Measurements from ENCODE around the gene CHD9NB. TPM values are rescaled to one million over a fixed set of nuclear protein-coding genes. Genes with fewer than 3 reads are reported as not detected.

Gene CHD9NB
- total RNA-seq, 1 experiment from 2014 or later, result 0.40 TPM

GRCh38 chr16:53087101-53087500 lies 34.4 kb upstream of the CHD9NB start:
- CTCF ChIA-PET, result no interaction called here
- Histone ChIP-seq H3F3A (ENCODE audit: low read length, unreplicated experiment) (no peaks in the 10 kb centered on the region), H3K27ac (ENCODE audit: low read length) (no peak overlapping the region), H3K27me3 (ENCODE audit: low read length) (no peaks in the 10 kb centered on the region), H3K4me2 (ENCODE audit: low read length) (no peak overlapping the region), H3K4me3 (ENCODE audit: low read length) (no peak overlapping the region), H3K9ac (ENCODE audit: low read length) (no peak overlapping the region), H3K9me3 (ENCODE audit: low read length) (no peaks in the 10 kb centered on the region), H3K79me2 (ENCODE audit: low read length) (0 out of 2 replicates have a peak, but pooled peaks cover 3% of the 10 kb centered on the region), H3K36me3 (ENCODE audit: low read depth, low read length) (no peaks in the 10 kb centered on the region), H3K9me2 (replicated peaks; ENCODE audit: low read length) (no peaks in the 10 kb centered on the region), H4K20me1 (ENCODE audit: low read length) (no peaks in the 10 kb centered on the region), H2AFZ (ENCODE audit: low read length) (no peak overlapping the region), H3K4me1 (ENCODE audit: insufficient read depth, low read length) (no peaks in the 10 kb centered on the region)
- TF ChIP-seq EZH2phosphoT487 (IDR thresholded peaks at IDR 0.05; ENCODE audit: borderline replicate concordance, low read length), result no peak
- DNase-seq (no peak), ATAC-seq (no peak)
- POLR2A ChIA-PET (ENCODE audit: unreplicated experiment), result no interaction called here
- no TSS peak for BruUV-seq (replicated peaks)
- intact Hi-C loops (cut with micrococcal nuclease), result no loop called here

- no peaks in the 10 kb centered on the region for H3K27me3 ChIP-seq (ENCODE audit: low read length)
- intact Hi-C loops (cut with micrococcal nuclease), result no loop called here
- no peak overlapping the region for H3K9ac ChIP-seq (ENCODE audit: low read length)
- no peaks in the 10 kb centered on the region for H4K20me1 ChIP-seq (ENCODE audit: low read length)
- DNase-seq, result no peak
- ChIA-PET CTCF (interaction anchor here (0.6 kb wide), 1 partner anchor 1101 kb away, joined by 4 read pairs; no protein-coding TSS in a partner anchor), POLR2A (ENCODE audit: unreplicated experiment) (no interaction called here)
- H3F3A ChIP-seq (ENCODE audit: low read length, unreplicated experiment), result no peaks in the 10 kb centered on the region
- H3K79me2 ChIP-seq (ENCODE audit: low read length), result 0 out of 2 replicates have a peak, but pooled peaks cover 3% of the 10 kb centered on the region
- H3K9me2 ChIP-seq (replicated peaks; ENCODE audit: low read length), result no peaks in the 10 kb centered on the region
- H3K27ac ChIP-seq (ENCODE audit: low read length), result no peak overlapping the region
- H3K4me1 ChIP-seq (ENCODE audit: insufficient read depth, low read length), result peaks cover 3% of the 10 kb centered on the region
- no TSS peak for BruUV-seq (replicated peaks)
- H3K4me3 ChIP-seq (ENCODE audit: low read length), result no peak overlapping the region
- no peaks in the 10 kb centered on the region for H3K36me3 ChIP-seq (ENCODE audit: low read depth, low read length)
- no peaks in the 10 kb centered on the region for H3K9me3 ChIP-seq (ENCODE audit: low read length)
- H3K4me2 ChIP-seq (ENCODE audit: low read length), result no peak overlapping the region
- ATAC-seq, result no peak
- H2AFZ ChIP-seq (ENCODE audit: low read length), result no peak overlapping the region
- TF ChIP-seq EZH2phosphoT487 (IDR thresholded peaks at IDR 0.05; ENCODE audit: borderline replicate concordance, low read length) (no peak), EZH2 (IDR thresholded peaks at IDR 0.05; ENCODE audit: low read length, unreplicated experiment) (no peak), CTCF (conservative IDR thresholded peaks at IDR 0.05; ENCODE audit: low read depth, low read length) (no peak)
Measured at GRCh38 chr16:53085931-53086421, 33.3 kb upstream of the CHD9NB start.

- Histone ChIP-seq H3K27me3 (ENCODE audit: low read length) (no peaks in the 10 kb centered on the region), H3K4me2 (ENCODE audit: low read length) (no peak overlapping the region), H3K4me1 (ENCODE audit: insufficient read depth, low read length) (peaks cover 9% of the 10 kb centered on the region), H3K27ac (ENCODE audit: low read length) (no peak overlapping the region), H3K9ac (ENCODE audit: low read length) (no peak overlapping the region), H3K9me3 (ENCODE audit: low read length) (no peaks in the 10 kb centered on the region), H3K9me2 (replicated peaks; ENCODE audit: low read length) (no peaks in the 10 kb centered on the region), H3F3A (ENCODE audit: low read length, unreplicated experiment) (no peaks in the 10 kb centered on the region), H3K4me3 (ENCODE audit: low read length) (no peak overlapping the region), H3K36me3 (ENCODE audit: low read depth, low read length) (no peaks in the 10 kb centered on the region), H3K79me2 (ENCODE audit: low read length) (0 out of 2 replicates have a peak, but pooled peaks cover 3% of the 10 kb centered on the region), H2AFZ (ENCODE audit: low read length) (no peak overlapping the region), H4K20me1 (ENCODE audit: low read length) (no peaks in the 10 kb centered on the region)
- BruUV-seq (replicated peaks), result no TSS peak
- ChIA-PET CTCF (interaction anchor here (0.6 kb wide), 1 partner anchor 1101 kb away, joined by 4 read pairs; no protein-coding TSS in a partner anchor), POLR2A (ENCODE audit: unreplicated experiment) (no interaction called here)
- ATAC-seq (no peak), DNase-seq (no peak)
- TF ChIP-seq CTCF (conservative IDR thresholded peaks at IDR 0.05; ENCODE audit: low read depth, low read length), result no peak
- TF ChIP-seq EZH2 (IDR thresholded peaks at IDR 0.05; ENCODE audit: low read length, unreplicated experiment), result no peak
- no peak for TF ChIP-seq EZH2phosphoT487 (IDR thresholded peaks at IDR 0.05; ENCODE audit: borderline replicate concordance, low read length)
- intact Hi-C loops (cut with micrococcal nuclease), result no loop called here
Measured at GRCh38 chr16:53085369-53085843, 32.7 kb upstream of the CHD9NB start.

Data from PC-3 (cell line).